HCT116 (cell line): ENCODE data around the gene MUSTN1. TPM values are rescaled to one million over a fixed set of nuclear protein-coding genes. Genes with fewer than 3 reads are reported as not detected.

Experiments
- ATAC-seq: fragments of 200-7000 bp; cut with Tn5 transposase; 2 replicates; pipeline ENCODE4 v1.9.1; 2020; ENCODE audit warnings: mild to moderate bottlenecking, moderate library complexity
- BruUV-seq: library from RNA; stranded (reverse); fragments of 400-500 nt; replicated peaks from 2 replicates; lab custom pipeline; 2021; lab: Mats Ljungman, UMichigan
- CTCF ChIA-PET: fragments of 300-600 bp; sonication (Branson Sonifier 250); formaldehyde crosslinking; loops from one replicate; lab custom pipeline; 2021; ENCODE audit warnings: antibody characterized with exemption; lab: Charles Lee
- POLR2A ChIA-PET: fragments of 300-600, 350-600 bp; sonication (Branson Sonifier 250); formaldehyde crosslinking; loops from one replicate; lab custom pipeline; 2021; ENCODE audit warnings: antibody characterized with exemption; lab: Charles Lee
- RAD21 ChIA-PET, 2 experiments: fragments of 300-600 bp; sonication (Branson Sonifier 250); formaldehyde crosslinking; loops; one replicate each; lab custom pipeline; 2023; ENCODE audit warnings: low total read pairs in 2 of 2; ENCODE audit not compliant: uncharacterized antibody in 2 of 2, unreplicated experiment in 2 of 2, low non-redundant PET in 1 of 2; lab: Charles Lee
- DNase-seq: peaks from one replicate; pipeline ENCODE4 v3.0.0-alpha.2; 2010; ENCODE audit warnings: low read depth, low spot score
- H2AFZ ChIP-seq: fragments of 200-600 bp; shearing (Covaris generic), sonication (generic); 2 replicates; pipeline ENCODE4 v1.6.1; 2017; ENCODE audit warnings: low read depth, mixed run types, mixed read lengths, antibody characterized with exemption, low read length; ENCODE audit not compliant: poor library complexity, severe bottlenecking
- H3K27ac ChIP-seq: 2 replicates; pipeline ENCODE4 v1.5.1; 2012; ENCODE audit warnings: low read depth, low read length
- H3K27me3 ChIP-seq: fragments of 200-600 bp; sonication (generic); 2 replicates; pipeline ENCODE4 v1.6.1; 2016; ENCODE audit warnings: mixed run types, low read length, mixed read lengths; ENCODE audit not compliant: insufficient read depth
- H3K36me3 ChIP-seq, 2 experiments: fragments of 200-500 bp in 1 of 2; fragments of 200-600 bp in 1 of 2; sonication (Bioruptor generic) in 1 of 2; sonication (generic) in 1 of 2; 2 replicates each; pipeline versions ENCODE4 v1.5.1 to v1.6.1; 2014 to 2016; ENCODE audit warnings: low read length in 2 of 2, inconsistent platforms in 1 of 2, mixed read lengths in 1 of 2, mixed run types in 1 of 2; ENCODE audit not compliant: insufficient read depth in 2 of 2, control insufficient read depth in 1 of 2
- H3K4me1 ChIP-seq, 2 experiments: fragments of 200-600 bp in 1 of 2; sonication (generic) in 1 of 2; 2 replicates each; pipeline versions ENCODE4 v1.5.1 to v1.6.1; 2012 to 2017; ENCODE audit warnings: low read length in 2 of 2, inconsistent platforms in 1 of 2, mild to moderate bottlenecking in 1 of 2, mixed read lengths in 1 of 2, mixed run types in 1 of 2, moderate library complexity in 1 of 2; ENCODE audit not compliant: insufficient read depth in 2 of 2, control insufficient read depth in 1 of 2
- H3K4me2 ChIP-seq: fragments of 200-600 bp; sonication (generic); 2 replicates; pipeline ENCODE4 v1.6.1; 2017; ENCODE audit warnings: mixed run types, low read length, mixed read lengths
- H3K4me3 ChIP-seq, 2 experiments: fragments of 200-600 bp in 1 of 2; sonication (generic) in 1 of 2; replicated peaks in 1 of 2; 2 replicates each; pipeline ENCODE4 v1.5.1; 2011 to 2016; ENCODE audit warnings: low read length in 2 of 2, control low read depth in 1 of 2, low read depth in 1 of 2, mild to moderate bottlenecking in 1 of 2, mixed read lengths in 1 of 2, mixed run types in 1 of 2
- H3K79me2 ChIP-seq: fragments of 200-600 bp; sonication (generic); 2 replicates; pipeline ENCODE4 v1.6.1; 2017; ENCODE audit warnings: mild to moderate bottlenecking, mixed run types, low read length, moderate library complexity, mixed read lengths; ENCODE audit not compliant: insufficient read depth
- H3K9ac ChIP-seq: fragments of 200-600 bp; sonication (generic); 2 replicates; pipeline ENCODE4 v1.6.1; 2016; ENCODE audit warnings: low read length, mixed read lengths
- H3K9me2 ChIP-seq: fragments of 200-600 bp; sonication (generic), shearing (Covaris generic); 2 replicates; pipeline ENCODE4 v1.6.1; 2017; ENCODE audit warnings: mixed run types, mild to moderate bottlenecking, moderate library complexity; ENCODE audit not compliant: insufficient read depth
- H3K9me3 ChIP-seq, 2 experiments: fragments of 200-500 bp in 1 of 2; fragments of 200-600 bp in 1 of 2; sonication (Bioruptor generic) in 1 of 2; sonication (generic) in 1 of 2; 2 replicates each; pipeline ENCODE4 v1.6.1; 2014 to 2017; ENCODE audit warnings: low read length in 2 of 2, mixed read lengths in 2 of 2, inconsistent platforms in 1 of 2, low read depth in 1 of 2, mild to moderate bottlenecking in 1 of 2, mixed run types in 1 of 2, moderate library complexity in 1 of 2; ENCODE audit not compliant: control insufficient read depth in 1 of 2, insufficient read depth in 1 of 2
- H4K20me1 ChIP-seq: fragments of 200-600 bp; sonication (generic), shearing (Covaris generic); 2 replicates; pipeline ENCODE4 v1.6.1; 2017; ENCODE audit warnings: mixed run types, mild to moderate bottlenecking, moderate library complexity; ENCODE audit not compliant: insufficient read depth
- ATF3 ChIP-seq: IDR thresholded peaks from 2 replicates; pipeline ENCODE4 v1.6.1; 2012
- CBX3 ChIP-seq: IDR thresholded peaks from 2 replicates; pipeline ENCODE4 v1.6.1; 2012; ENCODE audit warnings: low read depth
- CEBPB ChIP-seq: IDR thresholded peaks from 2 replicates; pipeline ENCODE4 v1.6.1; 2012; ENCODE audit warnings: low read depth
- CTCF ChIP-seq, 3 experiments: fragments of 200-600 bp in 1 of 3; sonication (generic) in 1 of 3; IDR thresholded peaks in 2 of 3; conservative IDR thresholded peaks in 1 of 3; 2 replicates each; pipeline ENCODE4 v1.5.1; 2012 to 2017; ENCODE audit warnings: low read depth in 2 of 3, low read length in 2 of 3, antibody characterized with exemption in 1 of 3, borderline replicate concordance in 1 of 3, control low read depth in 1 of 3, mild to moderate bottlenecking in 1 of 3, mixed read lengths in 1 of 3, mixed run types in 1 of 3, moderate library complexity in 1 of 3; ENCODE audit not compliant: insufficient read depth in 1 of 3
- EGR1 ChIP-seq: IDR thresholded peaks from 2 replicates; pipeline ENCODE4 v1.6.1; 2012; ENCODE audit warnings: low read depth
- EZH2 ChIP-seq: fragments of 200-600 bp; sonication (generic); IDR thresholded peaks from 2 replicates; pipeline ENCODE4 v1.6.1; 2017; ENCODE audit warnings: antibody characterized with exemption, mixed run types
- EZH2phosphoT487 ChIP-seq: fragments of 200-600 bp; IDR thresholded peaks from 2 replicates; pipeline ENCODE4 v1.6.1; 2018; ENCODE audit warnings: antibody characterized with exemption, borderline replicate concordance
- FOSL1 ChIP-seq: IDR thresholded peaks from 2 replicates; pipeline ENCODE4 v1.6.1; 2012; ENCODE audit warnings: low read depth
- JUND ChIP-seq: IDR thresholded peaks from 2 replicates; pipeline ENCODE4 v1.6.1; 2012
- POLR2A ChIP-seq: IDR thresholded peaks from 2 replicates; pipeline ENCODE4 v1.7.0; 2011; ENCODE audit warnings: borderline replicate concordance; ENCODE audit not compliant: insufficient read depth, insufficient read length; ENCODE audit errors: extremely low read depth
- POLR2AphosphoS5 ChIP-seq: IDR thresholded peaks from 2 replicates; pipeline ENCODE4 v1.6.1; 2011; ENCODE audit warnings: mild to moderate bottlenecking, low read depth, low read length, moderate library complexity
- RAD21 ChIP-seq: IDR thresholded peaks from 2 replicates; pipeline ENCODE4 v1.6.1; 2012; ENCODE audit warnings: low read depth, mild to moderate bottlenecking
- SIN3A ChIP-seq: IDR thresholded peaks from 2 replicates; pipeline ENCODE4 v1.6.1; 2012; ENCODE audit warnings: low read depth
- SP1 ChIP-seq: IDR thresholded peaks from 2 replicates; pipeline ENCODE4 v1.6.1; 2012; ENCODE audit warnings: low read depth
- SRF ChIP-seq: IDR thresholded peaks from 2 replicates; pipeline ENCODE4 v1.6.1; 2012; ENCODE audit warnings: low read depth
- TCF7L2 ChIP-seq: IDR thresholded peaks from 2 replicates; pipeline ENCODE4 v1.7.0; 2011; ENCODE audit warnings: borderline replicate concordance, inconsistent platforms; ENCODE audit not compliant: insufficient read depth, insufficient read length; ENCODE audit errors: extremely low read depth
- ZFX ChIP-seq: fragments of 450-650 bp; IDR thresholded peaks from 2 replicates; pipeline ENCODE4 v1.6.1; 2017
- ZNF274 ChIP-seq: fragments of 200-500 bp; sonication (Bioruptor generic); IDR thresholded peaks from 2 replicates; pipeline ENCODE4 v1.6.1; 2014; ENCODE audit warnings: mild to moderate bottlenecking, low read depth, low read length, inconsistent platforms
- intact Hi-C: fragments of 100-400 bp; cut with micrococcal nuclease; formaldehyde crosslinking; loops from 2 replicates; pipeline ENCODE4 v1.10.0; 2022
- total RNA-seq: library from RNA; stranded (reverse); gene quantifications from one replicate; pipeline ENCODE4 v1.2.1, GENCODE V29; 2021; ENCODE audit not compliant: unreplicated experiment
- TF ChIP-seq, protein P1 (sequence below): IDR thresholded peaks from 2 replicates; pipeline ENCODE4 v1.6.1; 2012

Gene MUSTN1
- total RNA-seq, 1 experiment from 2014 or later = 0.44 TPM

DNA sequence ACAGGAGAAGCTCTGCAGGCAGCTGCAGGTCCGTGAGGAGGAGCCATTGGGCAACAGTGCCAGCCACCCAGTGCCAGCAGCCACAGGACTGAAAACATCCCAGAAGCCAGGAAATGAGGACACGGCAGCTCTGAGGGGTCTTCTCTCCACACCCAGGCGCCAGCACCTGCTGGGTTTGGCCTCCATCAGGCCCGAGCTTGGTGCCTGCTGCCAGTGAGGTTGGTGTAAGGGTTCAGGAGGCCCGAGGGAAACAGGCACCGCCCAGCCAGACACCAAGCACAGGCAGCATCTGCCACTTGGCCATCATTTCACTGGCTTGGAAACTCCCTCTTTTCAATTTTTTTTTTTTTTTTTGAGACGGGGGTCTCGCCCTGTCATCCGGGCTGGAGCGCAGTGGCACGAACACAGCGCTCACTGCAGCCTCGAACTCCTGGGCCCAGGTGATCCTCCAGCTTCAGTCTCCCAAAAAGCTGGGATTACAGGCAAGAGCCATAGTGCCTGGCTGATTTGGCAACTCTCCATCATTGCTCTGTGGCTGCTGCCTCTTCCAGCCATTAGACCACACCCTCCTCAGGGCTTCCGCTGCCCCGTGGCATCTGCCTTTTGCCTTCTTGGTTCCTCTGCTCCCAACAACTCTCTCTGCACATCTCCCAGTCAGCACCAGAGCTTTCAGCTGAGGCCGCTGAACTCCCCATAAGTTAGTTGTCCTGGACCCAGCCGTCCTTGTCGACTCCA, 41.7 kb downstream of the MUSTN1 start:
- intact Hi-C loops = no loop called here
- no peaks in the 10 kb centered on the region for H4K20me1 ChIP-seq
- H3K27me3 ChIP-seq = no peaks in the 10 kb centered on the region
- H3K9me3 ChIP-seq = no peaks in the 10 kb centered on the region
- H3K79me2 ChIP-seq = no peaks in the 10 kb centered on the region
- RAD21 ChIA-PET = no interaction called here
- CTCF ChIA-PET = interaction anchor here (1.2 kb wide), 1 partner anchor 8 kb away, joined by 3 read pairs; no protein-coding TSS in a partner anchor
- TF ChIP-seq POLR2A (no peak), ZNF274 (no peak), CBX3 (no peak), POLR2AphosphoS5 (no peak), ATF3 (no peak), SIN3A (no peak), FOSL1 (no peak), SRF (no peak), SP1 (no peak)
- TF ChIP-seq, protein P1, sequence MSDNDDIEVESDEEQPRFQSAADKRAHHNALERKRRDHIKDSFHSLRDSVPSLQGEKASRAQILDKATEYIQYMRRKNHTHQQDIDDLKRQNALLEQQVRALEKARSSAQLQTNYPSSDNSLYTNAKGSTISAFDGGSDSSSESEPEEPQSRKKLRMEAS = no peak
- H3K9me2 ChIP-seq = no peaks in the 10 kb centered on the region
- no peak overlapping the region for H3K9ac ChIP-seq
- POLR2A ChIA-PET = no interaction called here
- no peaks in the 10 kb centered on the region for H3K36me3 ChIP-seq
- H3K4me3 ChIP-seq = no peak overlapping the region
- H3K4me1 ChIP-seq = no peaks in the 10 kb centered on the region
- H2AFZ ChIP-seq = no peak overlapping the region
- ATAC-seq (no peak), DNase-seq (no peak)
- H3K27ac ChIP-seq = no peak overlapping the region
- BruUV-seq = no TSS peak
- no peak overlapping the region for H3K4me2 ChIP-seq

DNA sequence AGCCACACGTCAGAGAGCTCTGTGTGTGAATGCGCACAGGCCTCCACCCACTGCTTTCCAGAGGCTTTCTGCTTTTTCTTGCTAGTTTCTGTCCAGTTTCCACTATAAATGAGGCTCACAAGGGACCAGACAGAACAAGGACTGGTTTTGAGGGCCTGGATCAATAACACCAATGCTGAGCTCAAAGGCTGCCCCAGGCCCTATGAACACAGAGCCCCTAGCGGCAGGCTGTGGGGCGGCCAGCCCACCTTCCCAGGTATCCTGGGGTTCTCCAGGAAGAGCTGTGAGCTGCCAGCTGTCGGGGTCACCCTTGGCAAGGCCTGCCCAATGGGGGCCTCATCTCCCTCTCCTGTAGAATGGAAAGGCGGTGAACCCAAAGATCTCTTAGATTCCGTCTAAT, 42.4 kb downstream of the MUSTN1 start:
- ChIA-PET RAD21 (no interaction called here), POLR2A (no interaction called here), CTCF (interaction anchor here (1.2 kb wide), 1 partner anchor 9 kb away, joined by 3 read pairs; no protein-coding TSS in a partner anchor)
- ATAC-seq (no peak), DNase-seq (no peak)
- no peak overlapping the region for H3K27ac ChIP-seq
- H3K4me3 ChIP-seq = no peak overlapping the region
- H3K27me3 ChIP-seq = no peaks in the 10 kb centered on the region
- no peaks in the 10 kb centered on the region for H3K36me3 ChIP-seq
- H2AFZ ChIP-seq = no peak overlapping the region
- no peak overlapping the region for H3K9ac ChIP-seq
- intact Hi-C loops = no loop called here
- H3K4me2 ChIP-seq = no peak overlapping the region
- H4K20me1 ChIP-seq = no peaks in the 10 kb centered on the region
- no peaks in the 10 kb centered on the region for H3K9me2 ChIP-seq
- no peaks in the 10 kb centered on the region for H3K79me2 ChIP-seq
- no TSS peak for BruUV-seq
- no peaks in the 10 kb centered on the region for H3K9me3 ChIP-seq
- H3K4me1 ChIP-seq = no peaks in the 10 kb centered on the region
- TF ChIP-seq POLR2AphosphoS5 (no peak), TCF7L2 (no peak), EZH2 (no peak), JUND (no peak), CBX3 (no peak), RAD21 (no peak), EZH2phosphoT487 (no peak), POLR2A (no peak), ZFX (no peak), ATF3 (no peak), CTCF (IDR thresholded peaks at IDR 0.05 in 2 of 3, conservative IDR thresholded peaks at IDR 0.05 in 1 of 3; ENCODE audit: borderline replicate concordance in 1 of 3, insufficient read depth in 1 of 3, low read depth in 2 of 3, low read length in 2 of 3) (no peak), FOSL1 (no peak), CEBPB (no peak), ZNF274 (no peak), EGR1 (no peak)
- TF ChIP-seq, protein P1 = no peak
